ENCODE measurements around the gene DUSP22. TPM values are rescaled to one million over a fixed set of nuclear protein-coding genes. Genes with fewer than 3 reads are reported as not detected.

Gene DUSP22
- polyA plus RNA-seq, 1 experiment = 9.8 TPM

GRCh38 chr6:320351-321157 lies 28.3 kb downstream of the DUSP22 start:
- H3K27me3 ChIP-seq (ENCODE audit: control insufficient read depth, insufficient read depth, low read length) = no peaks in the 10 kb centered on the region
- H3K36me3 ChIP-seq (ENCODE audit: control insufficient read depth, insufficient read depth, low read length) = no peaks in the 10 kb centered on the region; the same call in 1 of the 2 replicates
- H3K4me3 ChIP-seq (ENCODE audit: low read depth, low read length) = no peak overlapping the region
- DNase-seq (ENCODE audit: low read depth) = no peak
- CTCF ChIA-PET = interaction anchor here (1.3 kb wide), 1 partner anchor 11 kb away, joined by 4 read pairs; no protein-coding TSS in a partner anchor
- no peak for TF ChIP-seq CTCF (IDR thresholded peaks at IDR 0.05; ENCODE audit: insufficient read depth, low read depth, low read length)
- POLR2A ChIA-PET = no interaction called here

- H3K4me3 ChIP-seq (ENCODE audit: low read depth, low read length) = no peak overlapping the region
- DNase-seq (ENCODE audit: low read depth) = no peak
- no peaks in the 10 kb centered on the region for H3K27me3 ChIP-seq (ENCODE audit: control insufficient read depth, insufficient read depth, low read length)
- ChIA-PET POLR2A (no interaction called here), CTCF (interaction anchor here (1.3 kb wide), 1 partner anchor 10 kb away, joined by 4 read pairs; no protein-coding TSS in a partner anchor)
- TF ChIP-seq CTCF (IDR thresholded peaks at IDR 0.05; ENCODE audit: insufficient read depth, low read depth, low read length) = no peak
- no peaks in the 10 kb centered on the region; the same call in 1 of the 2 replicates for H3K36me3 ChIP-seq (ENCODE audit: control insufficient read depth, insufficient read depth, low read length)
Observed at GRCh38 chr6:321158-321438, 28.8 kb downstream of the DUSP22 start.

GRCh38 chr6:321536-322258 lies 29.4 kb downstream of the DUSP22 start:
- ChIA-PET POLR2A (no interaction called here), CTCF (interaction anchor here (1.3 to 1.4 kb wide), 2 partner anchors 10 to 19 kb away, joined by 3 to 4 read pairs; no protein-coding TSS in a partner anchor)
- no peak overlapping the region for H3K4me3 ChIP-seq (ENCODE audit: low read depth, low read length)
- no peaks in the 10 kb centered on the region; the same call in 1 of the 2 replicates for H3K36me3 ChIP-seq (ENCODE audit: control insufficient read depth, insufficient read depth, low read length)
- no peaks in the 10 kb centered on the region for H3K27me3 ChIP-seq (ENCODE audit: control insufficient read depth, insufficient read depth, low read length)
- no peak for DNase-seq (ENCODE audit: low read depth)
- TF ChIP-seq CTCF (IDR thresholded peaks at IDR 0.05; ENCODE audit: insufficient read depth, low read depth, low read length) = no peak

- POLR2A ChIA-PET = no interaction called here
- H3K36me3 ChIP-seq (ENCODE audit: control insufficient read depth, insufficient read depth, low read length) = no peaks in the 10 kb centered on the region; the same call in 1 of the 2 replicates
- no peak for DNase-seq (ENCODE audit: low read depth)
- H3K27me3 ChIP-seq (ENCODE audit: control insufficient read depth, insufficient read depth, low read length) = no peaks in the 10 kb centered on the region
- no peak for TF ChIP-seq CTCF (IDR thresholded peaks at IDR 0.05; ENCODE audit: insufficient read depth, low read depth, low read length)
- CTCF ChIA-PET = interaction anchor here (1.4 kb wide), 1 partner anchor 18 kb away, joined by 3 read pairs; no protein-coding TSS in a partner anchor
- H3K4me3 ChIP-seq (ENCODE audit: low read depth, low read length) = no peak overlapping the region
Observed at GRCh38 chr6:322259-322930, 30.1 kb downstream of the DUSP22 start.

All from BJ (cell line).